Measurements from ENCODE around the gene SCGN. TPM values are rescaled to one million over a fixed set of nuclear protein-coding genes. Genes with fewer than 3 reads are reported as not detected.

SCGN gene
- total and polyA plus RNA-seq, 2 of the 13 experiments (the other 11 are each of a cell fraction or from before 2014, with no cell fraction given), result 2.9 to 29.0 TPM

DNA sequence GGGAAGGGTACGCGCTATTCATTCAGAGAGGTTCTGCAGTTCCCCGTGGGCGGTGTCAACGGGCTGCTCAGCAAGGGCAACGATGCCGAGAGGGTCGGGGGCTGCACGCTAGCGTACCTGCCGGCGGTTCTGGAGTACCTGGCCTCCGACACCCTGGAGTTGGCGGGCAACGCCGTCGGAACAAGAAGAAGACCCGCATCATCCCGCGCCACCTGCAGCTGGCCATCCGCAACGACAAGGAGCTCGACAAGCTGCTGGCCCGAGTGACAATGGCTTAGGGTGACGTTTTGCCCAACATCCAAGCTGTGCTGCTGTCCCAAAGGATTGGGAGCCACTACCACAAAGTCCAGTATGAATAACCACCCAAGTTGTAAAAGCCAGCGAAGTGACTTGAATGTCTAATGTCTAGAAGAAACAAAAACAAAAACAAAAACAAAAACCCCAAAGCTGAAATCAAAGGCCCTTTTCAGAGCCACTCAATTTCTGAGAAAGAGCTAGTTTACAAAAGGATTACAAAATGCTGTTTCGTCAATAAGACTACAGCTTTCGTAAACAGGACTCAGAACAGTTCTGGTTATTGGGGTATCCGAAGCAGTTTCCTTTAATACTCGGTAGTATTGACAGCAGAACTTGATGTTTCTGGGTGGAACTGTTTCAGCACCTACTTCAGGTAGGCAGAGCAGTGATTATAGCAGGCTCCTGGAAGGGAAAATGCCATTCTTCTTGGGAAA lies 80.6 kb downstream of the SCGN start (continued):
- TF ChIP-seq, protein P1, sequence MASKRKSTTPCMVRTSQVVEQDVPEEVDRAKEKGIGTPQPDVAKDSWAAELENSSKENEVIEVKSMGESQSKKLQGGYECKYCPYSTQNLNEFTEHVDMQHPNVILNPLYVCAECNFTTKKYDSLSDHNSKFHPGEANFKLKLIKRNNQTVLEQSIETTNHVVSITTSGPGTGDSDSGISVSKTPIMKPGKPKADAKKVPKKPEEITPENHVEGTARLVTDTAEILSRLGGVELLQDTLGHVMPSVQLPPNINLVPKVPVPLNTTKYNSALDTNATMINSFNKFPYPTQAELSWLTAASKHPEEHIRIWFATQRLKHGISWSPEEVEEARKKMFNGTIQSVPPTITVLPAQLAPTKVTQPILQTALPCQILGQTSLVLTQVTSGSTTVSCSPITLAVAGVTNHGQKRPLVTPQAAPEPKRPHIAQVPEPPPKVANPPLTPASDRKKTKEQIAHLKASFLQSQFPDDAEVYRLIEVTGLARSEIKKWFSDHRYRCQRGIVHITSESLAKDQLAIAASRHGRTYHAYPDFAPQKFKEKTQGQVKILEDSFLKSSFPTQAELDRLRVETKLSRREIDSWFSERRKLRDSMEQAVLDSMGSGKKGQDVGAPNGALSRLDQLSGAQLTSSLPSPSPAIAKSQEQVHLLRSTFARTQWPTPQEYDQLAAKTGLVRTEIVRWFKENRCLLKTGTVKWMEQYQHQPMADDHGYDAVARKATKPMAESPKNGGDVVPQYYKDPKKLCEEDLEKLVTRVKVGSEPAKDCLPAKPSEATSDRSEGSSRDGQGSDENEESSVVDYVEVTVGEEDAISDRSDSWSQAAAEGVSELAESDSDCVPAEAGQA (IDR thresholded peaks at IDR 0.05; ENCODE audit: low read depth), result no peak
- TF ChIP-seq, protein P1 (CRISPR knock-in tag; IDR thresholded peaks at IDR 0.05; ENCODE audit: borderline replicate concordance), result no peak
- TF ChIP-seq PHF8 (CRISPR knock-in tag; IDR thresholded peaks at IDR 0.05) (no peak), ZNF501 (CRISPR knock-in tag; IDR thresholded peaks at IDR 0.05) (no peak)

GRCh38 chr6:25735261-25735660 lies 83.2 kb downstream of the SCGN start:
- no peak for ATAC-seq

More at GRCh38 chr6:25735261-25735660, 83.2 kb downstream of the SCGN start:
- H3K27ac ChIP-seq (ENCODE audit: extremely low read length, insufficient read depth, low read length), result no peak overlapping the region
- POLR2A ChIA-PET, result no interaction called here
- no peaks in the 10 kb centered on the region for H3K4me1 ChIP-seq (ENCODE audit: insufficient read depth, low read length)
- H3K27me3 ChIP-seq (ENCODE audit: control insufficient read depth in 1 of 2, insufficient read depth in 2 of 2, low read length in 2 of 2), result no peaks in the 10 kb centered on the region
- CTCF ChIA-PET (ENCODE audit: low intra/inter-chr PET ratio, low total read pairs), result no interaction called here
- FAIRE-seq, result no peak
- no peaks in the 10 kb centered on the region for H3K79me2 ChIP-seq (ENCODE audit: insufficient read depth, low read length)
- intact Hi-C loops (cut with micrococcal nuclease; ENCODE audit: unreplicated experiment), result no loop called here
- H3K9me3 ChIP-seq (ENCODE audit: low read length), result peaks cover 14% of the 10 kb centered on the region
- H3K9ac ChIP-seq (ENCODE audit: insufficient read depth, low read depth, low read length), result no peak overlapping the region
- TF ChIP-seq ZNF710 (CRISPR knock-in tag; IDR thresholded peaks at IDR 0.05; ENCODE audit: borderline replicate concordance) (no peak), CAMTA2 (CRISPR knock-in tag; IDR thresholded peaks at IDR 0.05; ENCODE audit: borderline replicate concordance) (no peak), ZBTB21 (CRISPR knock-in tag; IDR thresholded peaks at IDR 0.05) (no peak), MEIS2 (CRISPR knock-in tag; IDR thresholded peaks at IDR 0.05) (no peak)
- H4K20me1 ChIP-seq (ENCODE audit: insufficient read depth, low read length), result no peaks in the 10 kb centered on the region
- H3K4me3 ChIP-seq (replicated peaks in 1 of 3; ENCODE audit: insufficient read depth in 1 of 3, low read depth in 2 of 3, low read length in 3 of 3), result no peak overlapping the region
- H3K36me3 ChIP-seq (replicated peaks in 1 of 2; ENCODE audit: control insufficient read depth in 1 of 2, insufficient read depth in 2 of 2, low read length in 2 of 2), result no peaks in the 10 kb centered on the region
- in situ Hi-C loops (cut with HindIII; ENCODE audit: extremely low pct_ligation_motif_present, low pct_unique_long_range_greater_than_20kb), result no loop called here
- no TSS peak for BruUV-seq (replicated peaks)
- no peak overlapping the region for H2AFZ ChIP-seq (ENCODE audit: low read length)
- no peak for DNase-seq (ENCODE audit: low spot score)
- H3K4me2 ChIP-seq (ENCODE audit: low read depth, low read length), result no peak overlapping the region
